Measurements from ENCODE around the gene TRIM50. TPM values are rescaled to one million over a fixed set of nuclear protein-coding genes. Genes with fewer than 3 reads are reported as not detected.

Gene TRIM50
- total and polyA plus RNA-seq, 2 of the 4 experiments (the other 2 are of a cell fraction) = not detected

GRCh38 chr7:73303546-73303945, 24.3 kb downstream of the TRIM50 start:
- no TSS peak for BruUV-seq (replicated peaks)
- Histone ChIP-seq H4K91ac (ENCODE audit: insufficient read depth, low read depth, low read length) (no peak overlapping the region), H2BK5ac (ENCODE audit: low read depth, low read length, poor library complexity, severe bottlenecking) (no peak overlapping the region), H3K23ac (ENCODE audit: low read depth, low read length) (no peak overlapping the region), H4K8ac (ENCODE audit: low read depth in 2 of 2, low read length in 2 of 2) (no peak overlapping the region), H2AFZ (replicated peaks; ENCODE audit: low read length, poor library complexity) (no peak overlapping the region), H3K9me1 (ENCODE audit: insufficient read depth, low read length) (0 out of 2 replicates have a peak, but pooled peaks cover 2% of the 10 kb centered on the region), H3K4me2 (ENCODE audit: low read depth, low read length) (no peak overlapping the region), H3K56ac (ENCODE audit: extremely low read depth, insufficient read depth, low read length) (no peak overlapping the region), H4K20me1 (ENCODE audit: insufficient read depth, low read length) (no peaks in the 10 kb centered on the region), H3K27me3 (ENCODE audit: control insufficient read depth, insufficient read depth, low read length) (no peaks in the 10 kb centered on the region), H3K9me3 (ENCODE audit: control insufficient read depth, insufficient read depth, low read length) (no peaks in the 10 kb centered on the region), H2AK5ac (ENCODE audit: low read depth, low read length) (no peak overlapping the region), H3K18ac (ENCODE audit: low read depth, low read length) (no peak overlapping the region), H3K4me1 (ENCODE audit: control insufficient read depth, insufficient read depth, low read length) (peaks cover 3% of the 10 kb centered on the region; the same call in 1 of the 2 replicates), H2BK20ac (ENCODE audit: low read depth, low read length) (no peak overlapping the region), H3K79me1 (ENCODE audit: low read depth in 1 of 2, low read length in 2 of 2) (peaks cover 8 to 22% of the 10 kb centered on the region in 2 experiments; a peak in 3 of 4 replicates), H3K4ac (ENCODE audit: low read depth, low read length) (no peak overlapping the region), H2BK15ac (ENCODE audit: low read depth, low read length) (no peak overlapping the region), H3K36me3 (ENCODE audit: control insufficient read depth, insufficient read depth, low read length) (peaks cover 26% of the 10 kb centered on the region), H2BK120ac (ENCODE audit: low read depth, low read length) (no peak overlapping the region), H2AK9ac (replicated peaks; ENCODE audit: low read depth, low read length, poor library complexity) (no peak overlapping the region), H3K27ac (ENCODE audit: insufficient read depth, low read length) (no peak overlapping the region), H3K9ac (ENCODE audit: low read depth, low read length) (no peak overlapping the region), H4K5ac (ENCODE audit: low read depth, low read length) (no peak overlapping the region), H3K4me3 (ENCODE audit: insufficient read depth, low read depth, low read length) (no peak overlapping the region), H3K14ac (replicated peaks; ENCODE audit: low read depth, low read length) (no peak overlapping the region)
- 92% methylated on average over 13 of the region's 26 CpGs; no CpG with 5 or more reads in 1 of the 2 experiments for WGBS, 2 experiments (ENCODE audit: extremely low coverage in 2 of 2, insufficient read length in 1 of 2)
- ATAC-seq (ENCODE audit: low read depth) (no peak), DNase-seq (no peak)
- in situ Hi-C loops (cut with MboI; ENCODE audit: low sequenced_read_pairs) (no loop called here), intact Hi-C loops (cut with micrococcal nuclease) (no loop called here), dilution Hi-C loops (cut with HindIII; ENCODE audit: low sequenced_read_pairs, unreplicated experiment) (no loop called here)
- ChIA-PET CTCF (no interaction called here), POLR2A (ENCODE audit: unreplicated experiment) (no interaction called here)
- TF ChIP-seq CTCF (conservative IDR thresholded peaks at IDR 0.05; ENCODE audit: low read depth, low read length) = no peak
- TF ChIP-seq ELK1 (IDR thresholded peaks at IDR 0.05; ENCODE audit: borderline replicate concordance, low read depth, low read length) = no peak
- no peak for TF ChIP-seq CEBPB (IDR thresholded peaks at IDR 0.05; ENCODE audit: low read depth, low read length)
- no peak for TF ChIP-seq RFX5 (IDR thresholded peaks at IDR 0.05; ENCODE audit: low read depth, low read length)
- no peak for TF ChIP-seq MAZ (IDR thresholded peaks at IDR 0.05; ENCODE audit: borderline replicate concordance, low read depth, low read length)
- no peak for TF ChIP-seq POLR2A (IDR thresholded peaks at IDR 0.05; ENCODE audit: low read depth, low read length)
- no peak for TF ChIP-seq NFE2L2 (IDR thresholded peaks at IDR 0.05; ENCODE audit: low read depth, low read length)
- TF ChIP-seq SMC3 (IDR thresholded peaks at IDR 0.05; ENCODE audit: low read depth, low read length) = no peak
- TF ChIP-seq RAD21 (IDR thresholded peaks at IDR 0.05; ENCODE audit: low read length) = no peak
- TF ChIP-seq USF2 (IDR thresholded peaks at IDR 0.05; ENCODE audit: low read depth, low read length) = no peak
- no peak for TF ChIP-seq BHLHE40 (IDR thresholded peaks at IDR 0.05; ENCODE audit: low read depth, low read length)
- TF ChIP-seq MXI1 (IDR thresholded peaks at IDR 0.05; ENCODE audit: borderline replicate concordance, low read depth, low read length) = no peak
- no peak for TF ChIP-seq MAFK (IDR thresholded peaks at IDR 0.05; ENCODE audit: low read depth, low read length)
- TF ChIP-seq FOS (IDR thresholded peaks at IDR 0.05; ENCODE audit: low read depth, low read length) = no peak
- TF ChIP-seq CHD1 (IDR thresholded peaks at IDR 0.05; ENCODE audit: low read depth, low read length) = no peak
- TF ChIP-seq RCOR1 (IDR thresholded peaks at IDR 0.05; ENCODE audit: insufficient replicate concordance, low read length) = no peak
